ENCODE data around the gene FCF1. TPM values are rescaled to one million over a fixed set of nuclear protein-coding genes. Genes with fewer than 3 reads are reported as not detected.

The FCF1 gene
- total RNA-seq, 1 donor from 2014 or later: 10.0 TPM

DNA sequence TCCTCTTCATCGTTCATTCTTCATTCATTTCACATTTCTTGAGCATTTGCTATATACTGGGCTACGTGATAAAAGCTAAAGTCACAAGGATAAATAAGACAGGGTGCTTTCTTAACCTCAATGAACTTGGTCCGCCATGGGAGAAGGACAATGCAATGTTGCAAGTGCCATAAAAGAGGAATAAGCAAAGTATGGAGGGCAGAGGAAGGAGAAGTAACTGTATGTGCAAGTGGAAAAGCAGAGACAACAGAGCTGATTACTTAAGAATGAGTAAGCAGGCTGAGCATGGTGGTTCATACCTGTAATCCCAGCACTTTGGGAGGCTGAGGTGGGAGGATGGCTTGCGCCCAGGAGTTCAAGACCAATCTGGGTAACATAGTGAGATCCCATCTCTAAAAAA lies 14.5 kb upstream of the FCF1 start:
- TF ChIP-seq, protein P1, sequence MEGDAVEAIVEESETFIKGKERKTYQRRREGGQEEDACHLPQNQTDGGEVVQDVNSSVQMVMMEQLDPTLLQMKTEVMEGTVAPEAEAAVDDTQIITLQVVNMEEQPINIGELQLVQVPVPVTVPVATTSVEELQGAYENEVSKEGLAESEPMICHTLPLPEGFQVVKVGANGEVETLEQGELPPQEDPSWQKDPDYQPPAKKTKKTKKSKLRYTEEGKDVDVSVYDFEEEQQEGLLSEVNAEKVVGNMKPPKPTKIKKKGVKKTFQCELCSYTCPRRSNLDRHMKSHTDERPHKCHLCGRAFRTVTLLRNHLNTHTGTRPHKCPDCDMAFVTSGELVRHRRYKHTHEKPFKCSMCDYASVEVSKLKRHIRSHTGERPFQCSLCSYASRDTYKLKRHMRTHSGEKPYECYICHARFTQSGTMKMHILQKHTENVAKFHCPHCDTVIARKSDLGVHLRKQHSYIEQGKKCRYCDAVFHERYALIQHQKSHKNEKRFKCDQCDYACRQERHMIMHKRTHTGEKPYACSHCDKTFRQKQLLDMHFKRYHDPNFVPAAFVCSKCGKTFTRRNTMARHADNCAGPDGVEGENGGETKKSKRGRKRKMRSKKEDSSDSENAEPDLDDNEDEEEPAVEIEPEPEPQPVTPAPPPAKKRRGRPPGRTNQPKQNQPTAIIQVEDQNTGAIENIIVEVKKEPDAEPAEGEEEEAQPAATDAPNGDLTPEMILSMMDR (IDR thresholded peaks at IDR 0.05): no peak
- intact Hi-C loops (cut with DNase I): no loop called here
- no peak overlapping the region for H3K27ac ChIP-seq
- DNase-seq (ENCODE audit: low spot score in 2 of 2): no peak
- peaks cover 0 to 8% of the 10 kb centered on the region in 2 donors for H3K36me3 ChIP-seq
- H3K9me3 ChIP-seq: no peaks in the 10 kb centered on the region
- no peak overlapping the region for H3K4me3 ChIP-seq
- H3K27me3 ChIP-seq: no peaks in the 10 kb centered on the region
- peaks cover 0 to 6% of the 10 kb centered on the region in 2 donors for H3K4me1 ChIP-seq

DNA sequence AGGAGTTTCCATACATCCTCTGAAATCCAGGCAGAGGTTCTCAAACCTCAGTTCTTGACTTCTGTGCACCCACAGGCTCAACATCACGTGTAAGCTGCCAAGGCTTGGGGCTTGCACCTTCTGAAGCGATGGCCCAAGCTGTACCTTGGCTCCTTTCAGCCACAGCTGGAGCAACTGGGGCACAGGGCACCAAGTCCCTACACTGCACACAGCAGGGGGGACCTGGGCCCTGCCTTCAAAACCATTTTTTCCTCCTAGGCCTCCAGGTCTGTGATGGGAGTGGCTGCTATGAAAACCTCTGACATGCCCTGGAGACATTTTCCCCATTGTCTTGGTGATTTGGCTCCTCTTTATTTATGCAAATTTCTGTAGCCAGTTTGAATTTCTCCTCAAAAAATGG lies 10.7 kb upstream of the FCF1 start:
- H3K27me3 ChIP-seq: no peaks in the 10 kb centered on the region
- H3K36me3 ChIP-seq: peaks cover 0 to 5% of the 10 kb centered on the region in 2 donors
- H3K4me3 ChIP-seq: no peak overlapping the region
- intact Hi-C loops (cut with DNase I): no loop called here
- H3K27ac ChIP-seq: no peak overlapping the region
- H3K9me3 ChIP-seq: no peaks in the 10 kb centered on the region
- TF ChIP-seq, protein P1 (IDR thresholded peaks at IDR 0.05): no peak
- no peak for DNase-seq (ENCODE audit: low spot score in 2 of 2)
- peaks cover 4 to 12% of the 10 kb centered on the region in 2 donors for H3K4me1 ChIP-seq

- Histone ChIP-seq H3K27me3 (no peaks in the 10 kb centered on the region), H3K27ac (no peak overlapping the region), H3K4me1 (peaks cover 4 to 12% of the 10 kb centered on the region in 2 donors), H3K4me3 (no peak overlapping the region), H3K36me3 (no peaks in the 10 kb centered on the region), H3K9me3 (no peaks in the 10 kb centered on the region)
- TF ChIP-seq, protein P1 (IDR thresholded peaks at IDR 0.05): no peak
- intact Hi-C loops (cut with DNase I): no loop called here
- no peak for DNase-seq (ENCODE audit: low spot score in 2 of 2)
Measured at GRCh38 chr14:74703043-74703442, 9.9 kb upstream of the FCF1 start.

- Histone ChIP-seq H3K36me3 (no peaks in the 10 kb centered on the region), H3K9me3 (no peaks in the 10 kb centered on the region), H3K27ac (peak overlapping the region; percentile 67 to 73), H3K4me1 (peaks cover 4 to 14% of the 10 kb centered on the region in 2 donors), H3K4me3 (no peak overlapping the region), H3K27me3 (no peaks in the 10 kb centered on the region)
- TF ChIP-seq, protein P1 (IDR thresholded peaks at IDR 0.05): no peak
- no peak for DNase-seq (ENCODE audit: low spot score in 2 of 2)
- intact Hi-C loops (cut with DNase I): no loop called here
Measured at GRCh38 chr14:74704656-74705055, 8.3 kb upstream of the FCF1 start.

DNA sequence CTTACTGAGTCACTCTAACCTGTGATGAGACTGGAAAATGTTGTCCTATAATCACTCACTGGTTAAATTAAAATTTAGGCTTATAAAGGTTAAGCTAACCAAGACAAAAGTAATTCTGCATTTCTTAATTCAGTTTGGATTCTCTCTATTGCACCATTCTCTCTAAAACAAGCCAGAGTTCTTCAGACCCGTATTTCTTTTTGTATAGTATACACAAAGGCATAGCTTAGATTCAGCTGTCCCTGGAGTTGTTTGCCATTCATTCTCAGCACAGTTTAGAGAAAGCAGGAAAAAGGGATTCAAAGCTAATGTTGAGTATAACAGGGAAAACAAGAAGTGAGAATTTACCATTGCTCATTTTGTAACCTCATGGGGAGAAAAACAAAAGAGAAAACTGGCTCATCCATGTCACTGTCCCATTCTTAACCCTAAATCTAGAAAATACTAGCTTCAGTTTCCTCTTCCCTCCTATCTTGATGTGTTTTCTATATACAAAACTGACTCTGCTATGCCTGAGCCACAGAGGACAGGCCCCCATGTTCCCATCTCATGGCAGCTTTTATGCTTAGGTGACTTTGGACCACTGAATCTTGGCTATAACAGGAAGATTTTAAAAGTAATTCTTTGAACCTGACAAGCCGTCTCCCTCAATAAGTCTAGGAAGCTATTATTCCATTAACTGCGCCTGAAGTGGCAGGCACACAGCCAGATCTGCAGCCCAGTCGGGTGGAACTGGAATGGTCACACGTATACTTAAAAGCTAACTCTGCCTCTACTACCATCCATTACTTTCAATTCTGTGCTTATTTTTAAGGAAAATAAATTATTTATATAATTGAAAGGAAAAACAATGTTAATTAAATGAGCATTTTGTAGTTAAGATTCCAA lies 7.1 kb upstream of the FCF1 start:
- intact Hi-C loops (cut with DNase I): no loop called here
- peaks cover 4 to 14% of the 10 kb centered on the region in 2 donors for H3K4me1 ChIP-seq
- H3K27ac ChIP-seq: peak overlapping the region; percentile 67 to 73
- DNase-seq (ENCODE audit: low spot score in 2 of 2): no peak
- H3K4me3 ChIP-seq: no peak overlapping the region
- H3K9me3 ChIP-seq: no peaks in the 10 kb centered on the region
- H3K36me3 ChIP-seq: no peaks in the 10 kb centered on the region
- TF ChIP-seq, protein P1 (IDR thresholded peaks at IDR 0.05): no peak
- no peaks in the 10 kb centered on the region for H3K27me3 ChIP-seq
